Osteocyte (in vitro differentiated cells): ENCODE data around the gene SEMA3F. TPM values are rescaled to one million over a fixed set of nuclear protein-coding genes. Genes with fewer than 3 reads are reported as not detected.

Experiments used
- DNase-seq: peaks from one replicate; pipeline ENCODE4 v3.0.0; 2021; ENCODE audit warnings: mixed read lengths; ENCODE audit not compliant: unreplicated experiment; ENCODE audit errors: extremely low spot score
- H3K27ac Mint-ChIP-seq: one replicate; pipeline ENCODE4 v1.8.0; 2021; ENCODE audit warnings: mild to moderate bottlenecking, mixed read lengths; ENCODE audit not compliant: unreplicated experiment
- H3K27me3 Mint-ChIP-seq: one replicate; pipeline ENCODE4 v1.8.0; 2021; ENCODE audit warnings: mixed read lengths; ENCODE audit not compliant: unreplicated experiment
- H3K36me3 Mint-ChIP-seq: one replicate; pipeline ENCODE4 v1.8.0; 2021; ENCODE audit warnings: mixed read lengths; ENCODE audit not compliant: unreplicated experiment
- H3K4me1 Mint-ChIP-seq: one replicate; pipeline ENCODE4 v1.8.0; 2021; ENCODE audit warnings: mixed read lengths; ENCODE audit not compliant: unreplicated experiment
- H3K4me3 Mint-ChIP-seq: one replicate; pipeline ENCODE4 v1.8.0; 2021; ENCODE audit warnings: mild to moderate bottlenecking, moderate library complexity, mixed read lengths; ENCODE audit not compliant: unreplicated experiment
- H3K9me3 Mint-ChIP-seq: one replicate; pipeline ENCODE4 v1.8.0; 2021; ENCODE audit warnings: mixed read lengths; ENCODE audit not compliant: unreplicated experiment
- total RNA-seq: library from RNA; stranded (reverse); gene quantifications from 2 replicates; pipeline ENCODE4 v1.2.1, GENCODE V29; 2021
- TF ChIP-seq, protein P1 (sequence below): fragments of 200-600 bp; sonication (generic); IDR thresholded peaks from 2 replicates; pipeline ENCODE4 v1.5.0; 2021; ENCODE audit warnings: antibody characterized with exemption, mild to moderate bottlenecking, moderate library complexity

The SEMA3F gene
- total RNA-seq, 1 donor from 2014 or later = 11.8 TPM

- no peaks in the 10 kb centered on the region for H3K9me3 Mint-ChIP-seq
- H3K27ac Mint-ChIP-seq = peak overlapping the region; percentile 56
- TF ChIP-seq, protein P1, sequence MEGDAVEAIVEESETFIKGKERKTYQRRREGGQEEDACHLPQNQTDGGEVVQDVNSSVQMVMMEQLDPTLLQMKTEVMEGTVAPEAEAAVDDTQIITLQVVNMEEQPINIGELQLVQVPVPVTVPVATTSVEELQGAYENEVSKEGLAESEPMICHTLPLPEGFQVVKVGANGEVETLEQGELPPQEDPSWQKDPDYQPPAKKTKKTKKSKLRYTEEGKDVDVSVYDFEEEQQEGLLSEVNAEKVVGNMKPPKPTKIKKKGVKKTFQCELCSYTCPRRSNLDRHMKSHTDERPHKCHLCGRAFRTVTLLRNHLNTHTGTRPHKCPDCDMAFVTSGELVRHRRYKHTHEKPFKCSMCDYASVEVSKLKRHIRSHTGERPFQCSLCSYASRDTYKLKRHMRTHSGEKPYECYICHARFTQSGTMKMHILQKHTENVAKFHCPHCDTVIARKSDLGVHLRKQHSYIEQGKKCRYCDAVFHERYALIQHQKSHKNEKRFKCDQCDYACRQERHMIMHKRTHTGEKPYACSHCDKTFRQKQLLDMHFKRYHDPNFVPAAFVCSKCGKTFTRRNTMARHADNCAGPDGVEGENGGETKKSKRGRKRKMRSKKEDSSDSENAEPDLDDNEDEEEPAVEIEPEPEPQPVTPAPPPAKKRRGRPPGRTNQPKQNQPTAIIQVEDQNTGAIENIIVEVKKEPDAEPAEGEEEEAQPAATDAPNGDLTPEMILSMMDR = no peak
- no peaks in the 10 kb centered on the region for H3K27me3 Mint-ChIP-seq
- H3K4me3 Mint-ChIP-seq = no peak overlapping the region
- H3K4me1 Mint-ChIP-seq = peaks cover 50% of the 10 kb centered on the region
- no peaks in the 10 kb centered on the region for H3K36me3 Mint-ChIP-seq
- DNase-seq = no peak
Measured at GRCh38 chr3:50164481-50164880, 9.4 kb downstream of the SEMA3F start.

DNA sequence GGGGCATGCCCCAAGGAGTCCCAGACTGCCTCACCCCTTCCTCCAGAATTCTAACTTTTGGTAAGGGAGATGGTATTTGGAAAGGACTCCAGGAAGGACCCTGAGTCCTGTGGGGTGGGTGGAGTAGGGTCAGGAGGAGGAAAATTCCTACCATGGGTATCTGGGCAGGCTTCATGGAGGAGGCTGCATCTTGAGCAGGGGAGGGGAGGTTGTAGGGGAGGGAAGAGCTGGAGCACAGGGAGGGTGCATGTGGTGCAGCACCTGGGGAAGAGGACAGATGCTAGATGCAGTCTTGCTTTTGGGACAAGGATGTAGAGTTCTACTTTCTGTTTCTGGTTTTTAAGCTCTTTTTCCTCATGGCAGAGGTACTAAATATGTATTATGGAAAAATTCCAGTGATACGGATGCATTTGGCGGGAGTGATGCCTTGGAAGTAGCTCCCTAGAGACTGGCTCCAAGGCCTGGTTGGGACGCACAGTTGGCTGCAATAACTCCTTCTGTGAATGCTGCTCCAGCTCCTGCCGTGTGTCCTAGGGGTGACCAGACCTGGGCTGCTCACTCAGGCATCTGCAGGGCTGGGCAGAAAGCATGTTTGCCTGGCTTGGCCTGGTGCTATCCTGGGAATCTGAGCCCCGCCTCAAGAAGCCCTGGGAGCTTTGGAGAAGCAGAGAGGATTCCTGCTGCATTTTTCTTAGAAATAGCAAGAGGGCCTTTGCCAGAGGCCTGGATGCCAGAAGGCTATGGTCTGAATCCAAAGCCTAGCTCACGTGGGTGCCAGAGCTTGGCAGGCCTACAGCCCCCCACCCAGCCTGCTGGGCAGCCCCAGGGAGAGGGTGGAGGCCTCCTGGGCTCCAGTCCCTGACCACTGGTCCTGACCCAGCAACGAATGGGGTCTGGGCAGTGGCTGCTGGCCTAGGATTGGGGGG, 10.1 kb downstream of the SEMA3F start:
- Mint-ChIP-seq H3K27ac (peak overlapping the region; percentile 63), H3K9me3 (no peaks in the 10 kb centered on the region), H3K4me1 (peaks cover 50% of the 10 kb centered on the region), H3K4me3 (no peak overlapping the region), H3K27me3 (no peaks in the 10 kb centered on the region), H3K36me3 (no peaks in the 10 kb centered on the region)
- TF ChIP-seq, protein P1 = no peak
- no peak for DNase-seq

- H3K4me3 Mint-ChIP-seq = no peak overlapping the region
- peaks cover 50% of the 10 kb centered on the region for H3K4me1 Mint-ChIP-seq
- no peak for DNase-seq
- no peaks in the 10 kb centered on the region for H3K27me3 Mint-ChIP-seq
- H3K27ac Mint-ChIP-seq = peak overlapping the region; percentile 63
- TF ChIP-seq, protein P1 = no peak
- no peaks in the 10 kb centered on the region for H3K9me3 Mint-ChIP-seq
- no peaks in the 10 kb centered on the region for H3K36me3 Mint-ChIP-seq
Measured at GRCh38 chr3:50165910-50166538, 10.9 kb downstream of the SEMA3F start.

DNA sequence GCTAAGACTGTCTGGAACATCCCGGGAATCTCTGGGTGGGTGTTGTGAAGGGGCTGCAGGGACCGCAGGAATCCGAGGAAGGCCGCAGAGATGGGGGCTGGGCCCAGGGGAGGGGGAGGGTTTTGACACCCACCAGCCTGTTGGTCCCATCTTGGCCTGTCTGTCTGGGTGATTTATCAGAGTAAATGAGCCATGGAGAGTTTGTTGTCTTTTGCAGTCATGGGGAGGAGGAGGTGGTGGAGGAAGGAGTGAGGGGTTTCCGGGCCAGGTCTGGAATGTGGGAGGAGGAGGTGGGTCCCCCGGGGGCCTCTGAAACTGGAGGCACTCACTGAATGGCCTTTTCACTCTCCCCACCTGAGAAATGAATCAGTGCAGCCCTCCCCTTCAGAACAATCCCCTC, 11.5 kb downstream of the SEMA3F start:
- no peaks in the 10 kb centered on the region for H3K36me3 Mint-ChIP-seq
- TF ChIP-seq, protein P1 = no peak
- peaks cover 50% of the 10 kb centered on the region for H3K4me1 Mint-ChIP-seq
- no peaks in the 10 kb centered on the region for H3K9me3 Mint-ChIP-seq
- no peak for DNase-seq
- H3K4me3 Mint-ChIP-seq = no peak overlapping the region
- H3K27me3 Mint-ChIP-seq = no peaks in the 10 kb centered on the region
- H3K27ac Mint-ChIP-seq = peak overlapping the region; percentile 68
